Pancreas (tissue), 10 donors: ENCODE results near the gene TUT4. TPM values are rescaled to one million over a fixed set of nuclear protein-coding genes. Genes with fewer than 3 reads are reported as not detected.
A peak's percentile ranks its signal among the peaks of the same experiment; 100 is the strongest.

Experiments used
- ATAC-seq, 4 donors: fragments of 200-7000 bp; cut with Tn5 transposase; one replicate each; pipeline versions ENCODE4 v1.8.0 to v1.9.1; 2020; ENCODE audit warnings: mild to moderate bottlenecking in 4 of 4, moderate library complexity in 4 of 4
- DNase-seq, 6 donors: peaks; one replicate each; pipeline ENCODE4 v3.0.0-alpha.2; 2020
- FAIRE-seq: peaks from 2 replicates; lab custom pipeline; 2012; peaks lifted over from hg19 to GRCh38; lab: Jason Lieb, UNC
- H3K27ac ChIP-seq, 4 donors: fragments of 200-600 bp; sonication (generic); 1 replicate in 3 of 4; 2 replicates in 1 of 4; pipeline versions ENCODE4 v1.5.0 to v1.8.0; 2020
- H3K27me3 ChIP-seq, 4 donors: fragments of 200-600 bp; one replicate each; pipeline ENCODE4 v1.8.0; 2021
- H3K36me3 ChIP-seq, 3 donors: fragments of 200-600 bp; sonication (generic) in 1 of 3; one replicate each; pipeline versions ENCODE4 v1.5.0 to v1.8.0; 2020 to 2021
- H3K4me1 ChIP-seq, 3 donors: fragments of 200-600 bp; one replicate each; pipeline ENCODE4 v1.8.0; 2021
- H3K4me3 ChIP-seq, 4 donors: fragments of 200-600 bp; sonication (generic) in 2 of 4; one replicate each; pipeline versions ENCODE4 v1.5.0 to v1.8.0; 2020 to 2021
- H3K9me3 ChIP-seq, 4 donors: fragments of 200-600 bp; one replicate each; pipeline ENCODE4 v1.8.0; 2021
- WGBS, 2 donors: extraction: QIAGEN DNeasy Blood & Tissue Kit; methylation state at CpG; one replicate each; pipeline ENCODE4 v1.1.7; 2013; 5-methylcytosine and 5-hydroxymethylcytosine counted together
- intact Hi-C, 3 donors: fragments of 100-400 bp; cut with DNase I; formaldehyde crosslinking; loops; one replicate each; pipeline versions ENCODE4 v1.11.1 to v1.14.2; 2022
- polyA plus RNA-seq, 2 donors: library from polyadenylated mRNA; stranded (reverse); fragments of 200-250 nt; gene quantifications; one replicate each; pipeline ENCODE4 v1.2.3, GENCODE V29; 2013
- total RNA-seq, 6 donors: library from RNA; stranded (reverse); fragmentation: NEBNext Ultra II Directional in 4 of 6; extraction: Animal tissue kit (Norgen Biotek cat#: 25700) in 4 of 6; gene quantifications; one replicate each; pipeline versions ENCODE4 v1.2.1 to v1.2.4, GENCODE V29; 2021 to 2023
- TF ChIP-seq, protein P1 (sequence below), 4 donors: fragments of 200-600 bp; sonication (generic) in 3 of 4; IDR thresholded peaks; one replicate each; pipeline versions ENCODE4 v1.5.0 to v1.8.0; 2021; ENCODE audit warnings: antibody characterized with exemption in 4 of 4
- donor health status: healthy with polysubstance abuse.
- donor health status: DM: no; HTN: no; CAD: no; lungs with moderate emphysema.
- donor health status: DM: no; HTN: no; CAD: no.
- donor health status: control.
- donor health status: control.
- donor health status: Bipolar disorder and iron deficiency.
- donor health status: DM: yes; HTN: yes; CAD: no.
- donor health status: DM: no; HTN: no; CAD: no.
- donor health status: DM: no; HTN: no; CAD: no.
- donor health status: DM: yes; HTN: yes; CAD: no.

Gene TUT4
- total and polyA plus RNA-seq, 8 donors = 17.4 to 40.8 (median 24.1) TPM

DNA sequence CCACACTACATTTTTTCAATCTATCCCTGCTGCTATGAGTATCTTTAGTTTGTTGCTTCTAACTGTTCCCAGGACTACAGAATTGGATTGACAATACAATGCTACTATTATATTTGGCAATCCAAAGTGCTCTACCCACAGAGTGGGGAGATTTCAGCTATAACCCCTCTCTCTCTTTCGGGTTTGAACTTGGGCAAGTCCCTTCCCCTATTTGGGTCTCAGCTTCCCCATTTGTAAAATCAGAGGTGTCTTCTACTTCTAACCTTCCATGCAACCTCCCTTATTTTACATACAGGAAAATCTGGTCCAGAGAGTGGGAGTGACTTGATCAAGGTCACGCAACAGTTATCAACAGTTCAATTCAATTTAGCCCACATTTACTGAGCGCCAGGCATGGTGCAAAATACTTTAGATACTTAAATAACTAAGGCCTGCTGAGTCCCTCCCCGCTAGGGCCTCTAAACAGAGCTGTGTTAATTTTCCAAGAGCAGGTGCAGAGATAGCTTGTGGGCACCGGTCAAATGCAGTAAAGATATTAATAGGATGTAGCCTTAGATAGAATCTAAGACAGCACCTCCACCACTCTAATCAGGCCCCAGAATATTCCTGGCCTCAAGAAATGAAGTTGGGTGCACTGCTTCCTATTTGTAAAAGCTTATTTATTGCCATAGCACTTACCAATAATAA is 39.9 kb upstream of the TUT4 start:
- 76 to 81% methylated on average over 5 of the region's 5 CpGs for WGBS, 2 donors
- no peak for ATAC-seq
- H3K4me3 ChIP-seq = no peak overlapping the region
- no peak overlapping the region for H3K27ac ChIP-seq
- no peak for FAIRE-seq
- TF ChIP-seq, protein P1, sequence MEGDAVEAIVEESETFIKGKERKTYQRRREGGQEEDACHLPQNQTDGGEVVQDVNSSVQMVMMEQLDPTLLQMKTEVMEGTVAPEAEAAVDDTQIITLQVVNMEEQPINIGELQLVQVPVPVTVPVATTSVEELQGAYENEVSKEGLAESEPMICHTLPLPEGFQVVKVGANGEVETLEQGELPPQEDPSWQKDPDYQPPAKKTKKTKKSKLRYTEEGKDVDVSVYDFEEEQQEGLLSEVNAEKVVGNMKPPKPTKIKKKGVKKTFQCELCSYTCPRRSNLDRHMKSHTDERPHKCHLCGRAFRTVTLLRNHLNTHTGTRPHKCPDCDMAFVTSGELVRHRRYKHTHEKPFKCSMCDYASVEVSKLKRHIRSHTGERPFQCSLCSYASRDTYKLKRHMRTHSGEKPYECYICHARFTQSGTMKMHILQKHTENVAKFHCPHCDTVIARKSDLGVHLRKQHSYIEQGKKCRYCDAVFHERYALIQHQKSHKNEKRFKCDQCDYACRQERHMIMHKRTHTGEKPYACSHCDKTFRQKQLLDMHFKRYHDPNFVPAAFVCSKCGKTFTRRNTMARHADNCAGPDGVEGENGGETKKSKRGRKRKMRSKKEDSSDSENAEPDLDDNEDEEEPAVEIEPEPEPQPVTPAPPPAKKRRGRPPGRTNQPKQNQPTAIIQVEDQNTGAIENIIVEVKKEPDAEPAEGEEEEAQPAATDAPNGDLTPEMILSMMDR (IDR thresholded peaks at IDR 0.05) = no peak
- intact Hi-C loops = no loop called here
- no peaks in the 10 kb centered on the region for H3K4me1 ChIP-seq
- no peak for DNase-seq
- no peaks in the 10 kb centered on the region for H3K27me3 ChIP-seq
- H3K9me3 ChIP-seq = no peaks in the 10 kb centered on the region
- no peaks in the 10 kb centered on the region for H3K36me3 ChIP-seq

DNA sequence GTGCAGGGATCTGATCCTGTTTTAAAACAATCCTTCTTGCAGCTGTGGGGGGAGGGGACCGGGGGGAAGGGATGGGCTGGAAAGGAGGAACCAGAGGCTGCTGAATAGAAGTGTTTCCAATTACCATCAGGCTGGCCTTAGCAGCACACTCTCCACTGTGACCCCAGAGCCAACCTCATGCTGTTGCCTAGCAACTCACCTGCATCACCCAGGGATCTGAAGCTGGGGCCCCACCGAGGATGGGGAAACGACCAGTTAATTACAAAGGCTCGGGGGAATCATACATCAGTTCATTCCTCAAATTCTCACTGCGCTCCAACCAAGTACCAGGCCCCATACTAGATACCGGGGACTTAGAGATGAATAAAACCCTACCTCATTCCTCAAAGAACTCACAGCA is 37.4 kb upstream of the TUT4 start:
- no peak overlapping the region for H3K27ac ChIP-seq
- H3K9me3 ChIP-seq = no peaks in the 10 kb centered on the region
- peak in 1 of 4 donors; percentile 45 for ATAC-seq
- H3K36me3 ChIP-seq = no peaks in the 10 kb centered on the region
- 53 to 56% methylated on average over 6 of the region's 6 CpGs for WGBS, 2 donors
- TF ChIP-seq, protein P1 (IDR thresholded peaks at IDR 0.05) = no peak
- intact Hi-C loops = no loop called here
- DNase-seq = no peak
- no peaks in the 10 kb centered on the region for H3K4me1 ChIP-seq
- no peak for FAIRE-seq
- no peaks in the 10 kb centered on the region for H3K27me3 ChIP-seq
- H3K4me3 ChIP-seq = no peak overlapping the region

DNA sequence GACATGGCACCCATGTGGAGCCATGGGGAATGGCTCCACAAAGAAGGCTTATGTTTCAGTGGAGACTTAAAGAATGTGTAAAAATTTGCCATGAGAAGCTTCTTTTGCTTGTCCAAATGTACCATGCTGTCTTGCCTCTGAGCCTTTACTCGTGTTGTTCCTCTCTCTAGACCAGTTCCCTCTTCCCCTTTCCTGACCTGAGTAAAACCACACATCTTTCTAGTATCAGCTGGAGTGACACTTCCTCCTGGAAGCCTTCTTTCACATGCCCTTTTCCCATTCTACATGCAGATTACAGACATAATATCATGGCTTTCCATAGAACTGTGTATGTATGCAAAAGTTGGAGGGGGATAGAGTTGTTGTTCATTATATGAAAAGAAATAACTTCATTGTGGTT is 35.6 kb upstream of the TUT4 start:
- DNase-seq (no peak), FAIRE-seq (no peak), ATAC-seq (peak in 1 of 4 donors; percentile 56)
- Histone ChIP-seq H3K4me3 (no peak overlapping the region), H3K27ac (no peak overlapping the region), H3K36me3 (no peaks in the 10 kb centered on the region), H3K4me1 (no peaks in the 10 kb centered on the region), H3K9me3 (no peaks in the 10 kb centered on the region), H3K27me3 (no peaks in the 10 kb centered on the region)
- whole genome bisulfite sequencing, 2 donors = 35 to 63% methylated on average over 1 of the region's 1 CpG
- TF ChIP-seq, protein P1 (IDR thresholded peaks at IDR 0.05) = no peak
- intact Hi-C loops = no loop called here

- H3K27me3 ChIP-seq = no peaks in the 10 kb centered on the region
- H3K4me3 ChIP-seq = no peak overlapping the region
- no peaks in the 10 kb centered on the region for H3K9me3 ChIP-seq
- H3K27ac ChIP-seq = no peak overlapping the region
- H3K4me1 ChIP-seq = no peaks in the 10 kb centered on the region
- TF ChIP-seq, protein P1 (IDR thresholded peaks at IDR 0.05) = no peak
- no peaks in the 10 kb centered on the region for H3K36me3 ChIP-seq
- ATAC-seq (no peak), FAIRE-seq (no peak), DNase-seq (no peak)
- intact Hi-C loops = no loop called here
Observed at GRCh38 chr1:52588027-52588426, 35.1 kb upstream of the TUT4 start.

DNA sequence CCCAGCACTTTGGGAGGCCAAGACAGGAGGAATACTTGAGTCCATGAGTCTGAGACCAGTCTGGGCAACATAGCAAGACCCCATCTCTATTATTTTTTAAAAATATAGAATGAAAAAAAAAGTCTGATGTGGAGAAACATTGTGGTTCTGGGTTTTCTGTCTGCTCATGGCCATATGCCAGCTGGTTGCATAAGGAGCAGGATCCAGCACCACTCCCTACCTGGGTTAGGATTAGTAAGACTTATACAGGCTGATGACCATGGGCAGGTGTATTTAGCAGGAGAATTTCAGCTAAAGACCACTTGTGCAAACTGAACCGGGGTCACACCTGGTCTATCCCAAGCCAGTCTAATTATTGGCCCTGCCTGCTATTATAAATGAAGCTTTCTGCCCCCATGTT is 32.6 kb upstream of the TUT4 start:
- H3K4me3 ChIP-seq = no peak overlapping the region
- no peak for ATAC-seq
- H3K27me3 ChIP-seq = no peaks in the 10 kb centered on the region
- WGBS, 2 donors = 30 to 36% methylated on average over 1 of the region's 1 CpG
- TF ChIP-seq, protein P1 (IDR thresholded peaks at IDR 0.05) = no peak
- no peak overlapping the region for H3K27ac ChIP-seq
- no peaks in the 10 kb centered on the region for H3K36me3 ChIP-seq
- FAIRE-seq = no peak
- no peaks in the 10 kb centered on the region for H3K9me3 ChIP-seq
- DNase-seq = no peak
- intact Hi-C loops = no loop called here
- H3K4me1 ChIP-seq = no peaks in the 10 kb centered on the region
